Right lobe of liver (tissue), 6 donors: ENCODE results near the gene ITPR3. TPM values are rescaled to one million over a fixed set of nuclear protein-coding genes. Genes with fewer than 3 reads are reported as not detected.

ENCODE experiments used
- ATAC-seq, 4 donors: fragments of 200-7000 bp; cut with Tn5 transposase; one replicate each; pipeline ENCODE4 v1.9.1; 2020; ENCODE audit warnings: mild to moderate bottlenecking in 4 of 4, moderate library complexity in 4 of 4
- DNase-seq, 3 donors: peaks; one replicate each; pipeline ENCODE4 v3.0.0-alpha.2; 2020
- H3K27ac ChIP-seq, 3 donors: fragments of 200-600 bp; one replicate each; pipeline ENCODE4 v1.8.0; 2022
- H3K27me3 ChIP-seq, 2 donors: fragments of 200-600 bp; one replicate each; pipeline ENCODE4 v1.8.0; 2022
- H3K36me3 ChIP-seq, 4 donors: fragments of 200-600 bp; sonication (generic) in 1 of 4; one replicate each; pipeline versions ENCODE4 v1.5.1 to v1.8.0; 2017 to 2022; ENCODE audit warnings: control low read depth in 1 of 4
- H3K4me1 ChIP-seq, 4 donors: fragments of 200-600 bp; sonication (generic) in 1 of 4; one replicate each; pipeline versions ENCODE4 v1.5.1 to v1.8.0; 2017 to 2022; ENCODE audit warnings: control low read depth in 1 of 4
- H3K4me3 ChIP-seq, 3 donors: fragments of 200-600 bp; one replicate each; pipeline ENCODE4 v1.8.0; 2022
- H3K9me3 ChIP-seq, 4 donors: fragments of 200-600 bp; sonication (generic) in 1 of 4; one replicate each; pipeline versions ENCODE4 v1.5.1 to v1.8.0; 2017 to 2022; ENCODE audit warnings: control low read depth in 1 of 4
- CTCF ChIP-seq, 4 donors: fragments of 200-600 bp in 3 of 4; fragments of 450-650 bp in 1 of 4; IDR thresholded peaks; one replicate each; pipeline versions ENCODE4 v1.5.1 to v1.8.0; 2016 to 2022; ENCODE audit warnings: antibody characterized with exemption in 4 of 4, mild to moderate bottlenecking in 2 of 4
- POLR2A ChIP-seq: fragments of 450-650 bp; IDR thresholded peaks from one replicate; pipeline ENCODE4 v1.6.1; 2017; ENCODE audit warnings: antibody characterized with exemption, mild to moderate bottlenecking
- WGBS: methylation state at CpG from one replicate; pipeline ENCODE4 v1.1.6; 2018; ENCODE audit warnings: low coverage, low lambda C conversion rate; ENCODE audit not compliant: insufficient coverage; ENCODE audit errors: missing lambda C conversion rate; 5-methylcytosine and 5-hydroxymethylcytosine counted together
- intact Hi-C, 2 donors: fragments of 100-400 bp; cut with DNase I; formaldehyde crosslinking; loops; one replicate each; pipeline versions ENCODE4 v1.11.2 to v1.14.1; 2022
- total RNA-seq, 6 experiments: library from RNA; depleted of rRNA in 2 of 6; stranded (reverse); fragments of >200 nt in 2 of 6; fragmentation: NEBNext Ultra II Directional in 3 of 6; extraction: Animal tissue kit (Norgen Biotek cat#: 25700) in 3 of 6; gene quantifications; one replicate each; pipeline versions ENCODE4 v1.1.0 to v1.2.4, GENCODE V29; 2016 to 2023
- donor health status: DM: no; HTN: yes; CAD: no.
- donor health status: DM: no; HTN: no; CAD: no.
- donor health status: DM: no; HTN: no; CAD: no.
- donor health status: DM: no; HTN: yes; CAD: no.
- donor health status: DM: no; HTN: yes; CAD: no.

Gene ITPR3
- total RNA-seq, 6 experiments from 2014 or later: 0.79 to 3.5 (median 1.6) TPM

GRCh38 chr6:33623895-33624381 is 2.8 kb downstream of the ITPR3 start:
- no peaks in the 10 kb centered on the region for H3K36me3 ChIP-seq
- no peak overlapping the region for H3K4me3 ChIP-seq
- 76% methylated on average over 6 of the region's 6 CpGs for WGBS
- ATAC-seq (no peak), DNase-seq (no peak)
- intact Hi-C loops: no loop called here
- H3K9me3 ChIP-seq: no peaks in the 10 kb centered on the region
- H3K27me3 ChIP-seq: no peaks in the 10 kb centered on the region
- H3K27ac ChIP-seq: no peak overlapping the region
- TF ChIP-seq POLR2A: no peak
- TF ChIP-seq CTCF (IDR thresholded peaks at IDR 0.05): no peak
- peaks cover 0 to 11% (median 0%) of the 10 kb centered on the region in 4 donors for H3K4me1 ChIP-seq

- Histone ChIP-seq H3K4me3 (no peak overlapping the region), H3K4me1 (peaks cover 0 to 11% (median 0%) of the 10 kb centered on the region in 4 donors), H3K27me3 (no peaks in the 10 kb centered on the region), H3K27ac (no peak overlapping the region), H3K9me3 (no peaks in the 10 kb centered on the region), H3K36me3 (no peaks in the 10 kb centered on the region)
- WGBS: no CpG with 5 or more reads among the region's 4 CpGs
- ATAC-seq: no peak
- TF ChIP-seq CTCF (IDR thresholded peaks at IDR 0.05) (no peak), POLR2A (no peak)
- intact Hi-C loops: no loop called here
- DNase-seq: no peak
Observed at GRCh38 chr6:33624856-33625255, 3.7 kb downstream of the ITPR3 start.

DNA sequence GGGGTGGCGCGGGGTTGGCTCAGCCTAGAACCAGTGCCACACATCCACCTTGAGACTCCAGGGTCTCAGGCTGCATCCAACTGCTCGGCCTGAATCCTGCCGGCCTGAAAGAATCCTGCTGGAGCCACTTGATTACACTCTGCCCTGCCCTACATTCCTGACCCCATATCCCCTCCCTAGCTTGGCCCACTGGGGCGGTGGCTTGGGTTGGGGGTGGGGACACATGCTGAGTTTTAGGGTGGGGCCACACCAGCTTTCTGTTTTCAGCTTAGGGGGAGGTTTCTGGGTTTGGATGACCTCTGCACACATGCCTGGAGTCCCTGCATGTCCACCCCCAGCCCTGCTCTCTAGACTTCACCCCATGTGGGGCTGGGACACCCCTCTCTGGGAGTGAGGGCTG is 6.8 kb downstream of the ITPR3 start:
- no peaks in the 10 kb centered on the region for H3K36me3 ChIP-seq
- H3K27me3 ChIP-seq: peaks cover 0 to under 1% of the 10 kb centered on the region in 2 donors
- intact Hi-C loops: no loop called here
- no peak overlapping the region for H3K4me3 ChIP-seq
- no peaks in the 10 kb centered on the region for H3K9me3 ChIP-seq
- DNase-seq (no peak), ATAC-seq (no peak)
- 79% methylated on average over 2 of the region's 5 CpGs for WGBS
- no peak overlapping the region for H3K27ac ChIP-seq
- H3K4me1 ChIP-seq: no peaks in the 10 kb centered on the region
- no peak for TF ChIP-seq CTCF (IDR thresholded peaks at IDR 0.05)

DNA sequence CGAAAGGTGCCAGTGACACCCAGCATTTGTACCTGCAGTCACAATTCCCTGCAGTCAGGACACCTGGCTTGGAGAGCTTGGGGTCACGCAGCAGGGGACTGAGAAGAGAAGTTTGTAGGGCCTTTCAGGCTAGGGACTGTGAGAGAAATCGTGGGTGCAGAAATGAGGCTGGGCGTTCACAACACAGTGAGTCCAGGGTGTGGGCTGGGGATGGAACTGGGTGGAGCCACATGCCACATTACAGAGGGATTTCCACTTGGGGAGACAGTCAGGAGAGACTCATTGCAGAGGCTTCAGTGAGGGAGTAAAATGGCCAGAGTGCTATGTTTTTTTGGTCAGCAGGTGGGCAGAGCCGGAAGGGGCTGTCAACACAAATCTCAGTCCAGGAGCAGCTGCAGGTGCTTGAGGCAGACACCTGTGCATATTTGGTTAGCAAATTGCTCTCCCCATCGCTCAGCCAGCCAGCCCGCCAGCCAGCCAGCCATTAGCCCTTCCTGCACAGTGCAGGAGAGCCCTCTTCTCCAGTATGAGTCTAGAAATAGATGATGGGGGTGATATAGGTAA is 7.4 kb downstream of the ITPR3 start:
- TF ChIP-seq POLR2A: no peak
- TF ChIP-seq CTCF (IDR thresholded peaks at IDR 0.05): no peak
- Histone ChIP-seq H3K27me3 (peaks cover 0 to 5% of the 10 kb centered on the region in 2 donors), H3K9me3 (no peaks in the 10 kb centered on the region), H3K4me1 (no peaks in the 10 kb centered on the region), H3K36me3 (no peaks in the 10 kb centered on the region), H3K4me3 (no peak overlapping the region), H3K27ac (no peak overlapping the region)
- DNase-seq: no peak
- WGBS: 70% methylated on average over 2 of the region's 7 CpGs
- no peak for ATAC-seq
- intact Hi-C loops: no loop called here
